ENCODE data around the gene FILIP1L.

Gene FILIP1L

GRCh38 chr3:100020876-100021644 lies 93.2 kb downstream of the FILIP1L start:
- Histone ChIP-seq H3K4me1 (ENCODE audit: control insufficient read depth, insufficient read depth, low read length, poor library complexity, severe bottlenecking) (no peaks in the 10 kb centered on the region), H3K27ac (ENCODE audit: insufficient read depth, low read length, poor library complexity, severe bottlenecking) (no peak overlapping the region), H3K27me3 (replicated peaks; ENCODE audit: control insufficient read depth, insufficient read depth, low read length, poor library complexity, severe bottlenecking) (no peaks in the 10 kb centered on the region), H3K9me3 (ENCODE audit: control insufficient read depth, low read length) (no peaks in the 10 kb centered on the region), H3K4me3 (ENCODE audit: insufficient read depth, low read depth, low read length, poor library complexity, severe bottlenecking) (no peak overlapping the region), H3K36me3 (ENCODE audit: control insufficient read depth, insufficient read depth, low read length) (no peaks in the 10 kb centered on the region)
- no peak for DNase-seq

GRCh38 chr3:100019719-100020118 lies 94.6 kb downstream of the FILIP1L start:
- H3K9me3 ChIP-seq (ENCODE audit: control insufficient read depth, low read length): no peaks in the 10 kb centered on the region
- no peak overlapping the region for H3K4me3 ChIP-seq (ENCODE audit: insufficient read depth, low read depth, low read length, poor library complexity, severe bottlenecking)
- no peaks in the 10 kb centered on the region for H3K4me1 ChIP-seq (ENCODE audit: control insufficient read depth, insufficient read depth, low read length, poor library complexity, severe bottlenecking)
- no peak for DNase-seq
- H3K27me3 ChIP-seq (replicated peaks; ENCODE audit: control insufficient read depth, insufficient read depth, low read length, poor library complexity, severe bottlenecking): no peaks in the 10 kb centered on the region
- no peak overlapping the region for H3K27ac ChIP-seq (ENCODE audit: insufficient read depth, low read length, poor library complexity, severe bottlenecking)
- H3K36me3 ChIP-seq (ENCODE audit: control insufficient read depth, insufficient read depth, low read length): no peaks in the 10 kb centered on the region

DNA sequence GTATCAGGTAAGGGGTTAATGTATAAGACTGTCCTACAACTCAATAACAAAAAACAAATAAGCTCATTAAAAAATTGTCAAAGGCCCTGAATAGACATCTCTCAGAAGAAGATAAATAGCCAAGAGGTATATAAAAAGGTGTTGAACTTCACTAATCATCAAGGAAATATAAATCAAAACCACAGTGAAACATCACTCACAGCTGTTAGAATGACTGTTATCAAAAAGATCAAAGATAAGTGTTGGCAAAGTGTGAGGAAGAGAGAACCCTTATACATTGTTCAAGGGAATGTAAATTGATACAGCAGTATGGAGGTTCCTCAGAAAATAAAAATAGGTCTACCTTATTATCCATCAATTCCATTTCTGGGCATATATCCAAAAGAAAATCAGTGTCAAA lies 95.5 kb downstream of the FILIP1L start:
- H3K36me3 ChIP-seq (ENCODE audit: control insufficient read depth, insufficient read depth, low read length): no peaks in the 10 kb centered on the region
- no peak overlapping the region for H3K27ac ChIP-seq (ENCODE audit: insufficient read depth, low read length, poor library complexity, severe bottlenecking)
- no peaks in the 10 kb centered on the region for H3K9me3 ChIP-seq (ENCODE audit: control insufficient read depth, low read length)

DNA sequence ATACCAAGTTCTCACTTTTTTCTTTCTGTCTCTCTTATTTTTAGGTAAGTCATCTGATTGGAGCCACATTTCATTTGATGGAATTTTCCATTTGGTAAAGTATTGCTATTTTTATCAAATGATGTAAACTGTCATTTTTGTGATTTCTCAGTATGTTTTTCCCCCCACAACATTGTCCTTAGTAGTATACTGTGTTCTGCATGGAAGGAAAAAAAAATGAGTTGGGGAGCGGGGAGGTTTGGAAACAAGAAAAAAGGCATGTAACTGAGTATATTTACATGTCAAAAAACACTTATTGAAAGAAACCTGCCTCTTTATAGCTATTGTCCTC lies 104.2 kb downstream of the FILIP1L start:
- Histone ChIP-seq H3K36me3 (ENCODE audit: control insufficient read depth, insufficient read depth, low read length) (no peaks in the 10 kb centered on the region), H3K27me3 (replicated peaks; ENCODE audit: control insufficient read depth, insufficient read depth, low read length, poor library complexity, severe bottlenecking) (no peaks in the 10 kb centered on the region), H3K4me1 (ENCODE audit: control insufficient read depth, insufficient read depth, low read length, poor library complexity, severe bottlenecking) (no peaks in the 10 kb centered on the region), H3K4me3 (ENCODE audit: insufficient read depth, low read depth, low read length, poor library complexity, severe bottlenecking) (no peak overlapping the region), H3K27ac (ENCODE audit: insufficient read depth, low read length, poor library complexity, severe bottlenecking) (no peak overlapping the region), H3K9me3 (ENCODE audit: control insufficient read depth, low read length) (no peaks in the 10 kb centered on the region)
- DNase-seq: no peak

More for the DNA sequence above, 95.5 kb downstream of the FILIP1L start:
- Histone ChIP-seq H3K4me1 (ENCODE audit: control insufficient read depth, insufficient read depth, low read length, poor library complexity, severe bottlenecking) (no peaks in the 10 kb centered on the region), H3K27me3 (replicated peaks; ENCODE audit: control insufficient read depth, insufficient read depth, low read length, poor library complexity, severe bottlenecking) (no peaks in the 10 kb centered on the region), H3K4me3 (ENCODE audit: insufficient read depth, low read depth, low read length, poor library complexity, severe bottlenecking) (no peak overlapping the region)
- no peak for DNase-seq

- Histone ChIP-seq H3K27me3 (replicated peaks; ENCODE audit: control insufficient read depth, insufficient read depth, low read length, poor library complexity, severe bottlenecking) (no peaks in the 10 kb centered on the region), H3K36me3 (ENCODE audit: control insufficient read depth, insufficient read depth, low read length) (no peaks in the 10 kb centered on the region), H3K4me1 (ENCODE audit: control insufficient read depth, insufficient read depth, low read length, poor library complexity, severe bottlenecking) (no peaks in the 10 kb centered on the region), H3K4me3 (ENCODE audit: insufficient read depth, low read depth, low read length, poor library complexity, severe bottlenecking) (no peak overlapping the region), H3K9me3 (ENCODE audit: control insufficient read depth, low read length) (no peaks in the 10 kb centered on the region), H3K27ac (ENCODE audit: insufficient read depth, low read length, poor library complexity, severe bottlenecking) (no peak overlapping the region)
- no peak for DNase-seq
Observed at GRCh38 chr3:100009276-100010086, 104.8 kb downstream of the FILIP1L start.

DNA sequence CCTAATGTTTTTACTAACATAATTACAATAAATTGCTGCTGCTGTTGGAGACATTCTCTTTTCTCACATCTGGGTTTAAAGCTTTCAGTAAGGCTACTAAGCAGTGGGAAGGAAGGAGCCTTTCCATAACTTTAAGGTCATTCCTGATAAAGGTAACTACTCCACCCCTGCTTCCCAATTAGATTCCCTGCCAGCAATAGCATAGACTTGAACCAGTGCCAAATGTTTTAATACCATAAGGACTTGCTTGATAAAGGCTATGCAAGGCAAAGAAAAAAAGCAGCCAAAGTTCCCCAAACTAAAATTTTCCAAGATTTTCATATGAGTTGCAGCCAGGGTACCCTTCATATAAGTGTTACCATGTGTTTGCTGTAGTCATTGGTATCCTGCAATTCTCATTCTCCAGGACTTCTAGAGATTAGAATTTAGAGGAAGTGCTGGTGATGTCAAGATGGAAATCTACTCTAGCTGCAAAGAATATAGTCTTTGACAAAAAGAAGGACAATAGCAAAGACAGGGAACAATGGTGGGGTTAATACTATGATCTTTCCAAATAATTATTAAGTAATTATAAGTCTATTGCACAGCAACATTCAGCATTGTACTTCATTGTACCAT lies 106.1 kb downstream of the FILIP1L start:
- H3K4me1 ChIP-seq (ENCODE audit: control insufficient read depth, insufficient read depth, low read length, poor library complexity, severe bottlenecking): no peaks in the 10 kb centered on the region
- no peak for DNase-seq

DNA sequence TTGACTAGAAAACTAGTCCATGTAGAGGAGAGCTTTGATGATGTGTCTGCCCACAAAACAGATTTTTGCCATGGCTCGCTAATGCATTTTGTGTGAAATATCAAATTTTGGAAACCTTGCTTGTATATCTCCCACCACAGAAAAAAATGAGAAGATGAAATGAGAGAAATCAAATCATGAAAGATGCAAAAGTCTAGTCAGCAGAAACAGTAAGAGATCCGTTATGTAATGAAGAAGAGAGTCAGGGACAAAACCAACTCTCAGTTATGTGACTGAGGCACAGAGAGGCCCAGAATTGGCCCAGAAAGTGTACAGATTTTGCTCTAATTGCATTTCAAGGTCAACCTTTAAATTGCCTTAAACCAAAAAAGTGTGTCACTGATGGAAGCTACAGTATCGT lies 107.0 kb downstream of the FILIP1L start:
- Histone ChIP-seq H3K36me3 (ENCODE audit: control insufficient read depth, insufficient read depth, low read length) (no peaks in the 10 kb centered on the region), H3K9me3 (ENCODE audit: control insufficient read depth, low read length) (no peaks in the 10 kb centered on the region), H3K4me1 (ENCODE audit: control insufficient read depth, insufficient read depth, low read length, poor library complexity, severe bottlenecking) (no peaks in the 10 kb centered on the region), H3K27ac (ENCODE audit: insufficient read depth, low read length, poor library complexity, severe bottlenecking) (no peak overlapping the region), H3K27me3 (replicated peaks; ENCODE audit: control insufficient read depth, insufficient read depth, low read length, poor library complexity, severe bottlenecking) (no peaks in the 10 kb centered on the region), H3K4me3 (ENCODE audit: insufficient read depth, low read depth, low read length, poor library complexity, severe bottlenecking) (no peak overlapping the region)
- DNase-seq: no peak

More for the DNA sequence above, 106.1 kb downstream of the FILIP1L start:
- Histone ChIP-seq H3K4me3 (ENCODE audit: insufficient read depth, low read depth, low read length, poor library complexity, severe bottlenecking) (no peak overlapping the region), H3K27ac (ENCODE audit: insufficient read depth, low read length, poor library complexity, severe bottlenecking) (no peak overlapping the region), H3K9me3 (ENCODE audit: control insufficient read depth, low read length) (no peaks in the 10 kb centered on the region), H3K27me3 (replicated peaks; ENCODE audit: control insufficient read depth, insufficient read depth, low read length, poor library complexity, severe bottlenecking) (no peaks in the 10 kb centered on the region), H3K36me3 (ENCODE audit: control insufficient read depth, insufficient read depth, low read length) (no peaks in the 10 kb centered on the region)

DNA sequence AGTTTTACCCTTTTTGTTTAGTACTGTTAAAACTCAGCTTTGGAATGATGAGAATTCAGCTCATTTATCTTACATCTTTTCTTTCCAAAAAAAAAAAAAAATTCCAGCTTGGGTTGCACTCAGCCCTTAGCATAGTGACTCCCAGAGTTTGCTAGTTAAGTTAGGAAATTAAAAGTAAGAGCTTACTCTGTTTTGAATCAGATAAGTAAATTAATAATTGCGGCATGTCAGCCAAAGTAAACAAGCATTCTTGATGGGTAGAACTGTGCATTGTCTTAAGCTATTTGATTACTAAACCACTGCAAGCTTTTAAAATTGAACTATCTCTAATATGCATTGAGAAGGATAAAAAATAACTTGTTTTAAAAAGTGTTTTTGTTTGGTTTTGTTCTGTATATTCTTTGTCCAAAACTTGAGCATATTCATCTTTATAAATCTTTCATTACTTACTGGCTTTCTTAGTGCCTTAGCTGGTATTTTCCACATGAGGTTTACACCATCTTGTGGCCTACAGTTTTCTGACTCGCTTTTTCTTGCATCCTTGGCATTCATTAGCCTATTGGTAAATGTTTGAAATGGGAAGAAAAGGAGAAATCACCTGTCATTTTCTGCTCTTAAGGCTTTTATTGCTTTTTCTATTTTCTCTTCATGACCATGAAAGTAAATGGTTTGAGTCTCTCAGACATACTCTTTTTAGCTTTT lies 107.6 kb downstream of the FILIP1L start:
- no peak for DNase-seq
- no peaks in the 10 kb centered on the region for H3K27me3 ChIP-seq (replicated peaks; ENCODE audit: control insufficient read depth, insufficient read depth, low read length, poor library complexity, severe bottlenecking)
- no peaks in the 10 kb centered on the region for H3K4me1 ChIP-seq (ENCODE audit: control insufficient read depth, insufficient read depth, low read length, poor library complexity, severe bottlenecking)
- H3K36me3 ChIP-seq (ENCODE audit: control insufficient read depth, insufficient read depth, low read length): no peaks in the 10 kb centered on the region
- no peak overlapping the region for H3K27ac ChIP-seq (ENCODE audit: insufficient read depth, low read length, poor library complexity, severe bottlenecking)
- H3K4me3 ChIP-seq (ENCODE audit: insufficient read depth, low read depth, low read length, poor library complexity, severe bottlenecking): no peak overlapping the region
- no peaks in the 10 kb centered on the region for H3K9me3 ChIP-seq (ENCODE audit: control insufficient read depth, low read length)

GRCh38 chr3:100005665-100006393 lies 108.5 kb downstream of the FILIP1L start:
- no peaks in the 10 kb centered on the region for H3K9me3 ChIP-seq (ENCODE audit: control insufficient read depth, low read length)
- no peaks in the 10 kb centered on the region for H3K36me3 ChIP-seq (ENCODE audit: control insufficient read depth, insufficient read depth, low read length)
- no peaks in the 10 kb centered on the region for H3K4me1 ChIP-seq (ENCODE audit: control insufficient read depth, insufficient read depth, low read length, poor library complexity, severe bottlenecking)
- no peak overlapping the region for H3K27ac ChIP-seq (ENCODE audit: insufficient read depth, low read length, poor library complexity, severe bottlenecking)
- DNase-seq: no peak
- H3K27me3 ChIP-seq (replicated peaks; ENCODE audit: control insufficient read depth, insufficient read depth, low read length, poor library complexity, severe bottlenecking): no peaks in the 10 kb centered on the region
- H3K4me3 ChIP-seq (ENCODE audit: insufficient read depth, low read depth, low read length, poor library complexity, severe bottlenecking): no peak overlapping the region
